ENCODE measurements around the gene ANKRD33.

GRCh38 chr12:51864833-51865670 lies 22.9 kb upstream of the ANKRD33 start:
- TF ChIP-seq NFIC (IDR thresholded peaks at IDR 0.05; ENCODE audit: borderline replicate concordance), result no peak
- TF ChIP-seq FOXJ3 (CRISPR knock-in tag; IDR thresholded peaks at IDR 0.05), result no peak
- no peak for TF ChIP-seq CTCF (IDR thresholded peaks at IDR 0.05)
- no peak for TF ChIP-seq EP300 (IDR thresholded peaks at IDR 0.05; ENCODE audit: borderline replicate concordance in 1 of 2, low read depth in 1 of 2, low read length in 1 of 2)
- no peak for TF ChIP-seq POLR2AphosphoS5 (IDR thresholded peaks at IDR 0.05; ENCODE audit: low read depth, low read length)
- no peak for TF ChIP-seq RCOR1 (IDR thresholded peaks at IDR 0.05; ENCODE audit: low read length)
- TF ChIP-seq, protein P1, sequence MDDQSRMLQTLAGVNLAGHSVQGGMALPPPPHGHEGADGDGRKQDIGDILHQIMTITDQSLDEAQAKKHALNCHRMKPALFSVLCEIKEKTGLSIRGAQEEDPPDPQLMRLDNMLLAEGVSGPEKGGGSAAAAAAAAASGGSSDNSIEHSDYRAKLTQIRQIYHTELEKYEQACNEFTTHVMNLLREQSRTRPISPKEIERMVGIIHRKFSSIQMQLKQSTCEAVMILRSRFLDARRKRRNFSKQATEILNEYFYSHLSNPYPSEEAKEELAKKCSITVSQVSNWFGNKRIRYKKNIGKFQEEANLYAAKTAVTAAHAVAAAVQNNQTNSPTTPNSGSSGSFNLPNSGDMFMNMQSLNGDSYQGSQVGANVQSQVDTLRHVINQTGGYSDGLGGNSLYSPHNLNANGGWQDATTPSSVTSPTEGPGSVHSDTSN (IDR thresholded peaks at IDR 0.05), result no peak

Data from SK-N-SH (cell line).